Activated naive CD4-positive, alpha-beta T cell treated with anti-CD3 and anti-CD28 coated beads, Interleukin-2, amount 50 U/mL, for 16 hours (primary cell): ENCODE measurements around the gene FBXW7.
A peak's percentile ranks its signal among the peaks of the same experiment; 100 is the strongest.

Source experiments
- DNase-seq: peaks from one replicate; pipeline ENCODE4 v3.0.0-alpha.2; 2020

Gene FBXW7

GRCh38 chr4:152509595-152510225 lies 26.2 kb downstream of the FBXW7 start:
- DNase-seq = no peak

- no peak for DNase-seq
Measured at GRCh38 chr4:152508818-152509217, 27.1 kb downstream of the FBXW7 start.

GRCh38 chr4:152508386-152508785 lies 27.5 kb downstream of the FBXW7 start:
- no peak for DNase-seq

- no peak for DNase-seq
Measured at GRCh38 chr4:152503653-152504290, 32.1 kb downstream of the FBXW7 start.

- no peak for DNase-seq
Measured at GRCh38 chr4:152501846-152502536, 33.9 kb downstream of the FBXW7 start.

- peak; percentile 22 for DNase-seq
Measured at GRCh38 chr4:152500800-152501434, 35.0 kb downstream of the FBXW7 start.

GRCh38 chr4:152500275-152500674 lies 35.6 kb downstream of the FBXW7 start:
- DNase-seq = no peak

GRCh38 chr4:152499344-152499743 lies 36.5 kb downstream of the FBXW7 start:
- DNase-seq = no peak

- DNase-seq = no peak
Measured at GRCh38 chr4:152494020-152494419, 41.9 kb downstream of the FBXW7 start.

- DNase-seq = no peak
Measured at GRCh38 chr4:152488246-152488645, 47.6 kb downstream of the FBXW7 start.

GRCh38 chr4:152486429-152487389 lies 49.2 kb downstream of the FBXW7 start:
- no peak for DNase-seq

GRCh38 chr4:152485726-152486276 lies 50.1 kb downstream of the FBXW7 start:
- DNase-seq = no peak

- DNase-seq = no peak
Measured at GRCh38 chr4:152482211-152482610, 53.7 kb downstream of the FBXW7 start.

- DNase-seq = no peak
Measured at GRCh38 chr4:152480901-152481300, 55.0 kb downstream of the FBXW7 start.

GRCh38 chr4:152480326-152480725 lies 55.6 kb downstream of the FBXW7 start:
- DNase-seq = no peak

GRCh38 chr4:152479428-152480026 lies 56.4 kb downstream of the FBXW7 start:
- DNase-seq = no peak

- no peak for DNase-seq
Measured at GRCh38 chr4:152478461-152479237, 57.2 kb downstream of the FBXW7 start.

GRCh38 chr4:152476796-152477195 lies 59.1 kb downstream of the FBXW7 start:
- DNase-seq = no peak

- no peak for DNase-seq
Measured at GRCh38 chr4:152471251-152471792, 64.6 kb downstream of the FBXW7 start.

- no peak for DNase-seq
Measured at GRCh38 chr4:152468408-152468807, 67.5 kb downstream of the FBXW7 start.

GRCh38 chr4:152467101-152467500 lies 68.8 kb downstream of the FBXW7 start:
- DNase-seq = no peak
